Activated CD8-positive, alpha-beta memory T cell treated with anti-CD3 and anti-CD28 coated beads, Interleukin-2, amount 10 ng/mL, durations not matched to agents 7 days and 5 days (primary cell): ENCODE measurements around the gene RASL10A. TPM values are rescaled to one million over a fixed set of nuclear protein-coding genes. Genes with fewer than 3 reads are reported as not detected.

Experiments
- ATAC-seq: fragments of 150-1000 bp; cut with Tn5 transposase; one replicate; pipeline ENCODE4 v1.10.0; 2021; ENCODE audit warnings: moderate library complexity
- CTCF ChIA-PET: fragments of 350-600 bp; sonication (Branson Sonifier 250); formaldehyde crosslinking; loops from one replicate; lab custom pipeline; 2021; ENCODE audit warnings: antibody characterized with exemption; lab: Charles Lee
- DNase-seq: peaks from one replicate; pipeline ENCODE4 v3.0.0-alpha.2; 2020
- H3K27ac Mint-ChIP-seq: one replicate; pipeline ENCODE4 v1.8.0; 2021; ENCODE audit warnings: mild to moderate bottlenecking, mixed read lengths
- H3K27me3 Mint-ChIP-seq: one replicate; pipeline ENCODE4 v1.8.0; 2021; ENCODE audit warnings: mixed read lengths
- H3K36me3 Mint-ChIP-seq: one replicate; pipeline ENCODE4 v1.8.0; 2021; ENCODE audit warnings: mild to moderate bottlenecking, mixed read lengths
- H3K4me1 Mint-ChIP-seq: one replicate; pipeline ENCODE4 v1.8.0; 2021; ENCODE audit warnings: mixed read lengths
- H3K4me3 Mint-ChIP-seq: one replicate; pipeline ENCODE4 v1.8.0; 2021; ENCODE audit warnings: mild to moderate bottlenecking, moderate library complexity, mixed read lengths
- H3K9me3 Mint-ChIP-seq: one replicate; pipeline ENCODE4 v1.8.0; 2022; ENCODE audit warnings: low read depth, mixed read lengths
- total RNA-seq, 2 experiments: library from RNA; stranded (reverse); gene quantifications; one replicate each; pipeline ENCODE4 v1.2.3, GENCODE V29; 2021

The RASL10A gene
- total RNA-seq, 2 experiments from 2014 or later: 0.63 to 0.70 TPM

- Mint-ChIP-seq H3K27me3 (no peaks in the 10 kb centered on the region), H3K36me3 (no peaks in the 10 kb centered on the region), H3K4me1 (no peaks in the 10 kb centered on the region), H3K9me3 (no peaks in the 10 kb centered on the region), H3K27ac (no peak overlapping the region), H3K4me3 (no peak overlapping the region)
- DNase-seq (no peak), ATAC-seq (no peak)
- CTCF ChIA-PET: interaction anchor here (0.5 to 2.7 kb wide), 2 partner anchors 13 to 20 kb away, joined by 4 to 6 read pairs; no protein-coding TSS in a partner anchor
Measured at GRCh38 chr22:29325785-29326315, 10.4 kb upstream of the RASL10A start.

GRCh38 chr22:29325356-29325755, 9.9 kb upstream of the RASL10A start:
- CTCF ChIA-PET: interaction anchor here (0.5 to 2.7 kb wide), 2 partner anchors 12 to 19 kb away, joined by 4 to 6 read pairs; no protein-coding TSS in a partner anchor
- Mint-ChIP-seq H3K4me1 (no peaks in the 10 kb centered on the region), H3K36me3 (no peaks in the 10 kb centered on the region), H3K4me3 (no peak overlapping the region), H3K9me3 (no peaks in the 10 kb centered on the region), H3K27ac (no peak overlapping the region), H3K27me3 (no peaks in the 10 kb centered on the region)
- no peak for ATAC-seq
- DNase-seq: no peak

GRCh38 chr22:29323641-29324040, 8.1 kb upstream of the RASL10A start:
- Mint-ChIP-seq H3K36me3 (no peaks in the 10 kb centered on the region), H3K27me3 (no peaks in the 10 kb centered on the region), H3K4me3 (no peak overlapping the region), H3K4me1 (no peaks in the 10 kb centered on the region), H3K9me3 (no peaks in the 10 kb centered on the region), H3K27ac (no peak overlapping the region)
- DNase-seq: no peak
- CTCF ChIA-PET: interaction anchor here (1.3 to 2.7 kb wide), 2 partner anchors 10 to 17 kb away, joined by 4 to 6 read pairs; partner anchors contain the start of gene GAS2L1
- ATAC-seq: no peak

GRCh38 chr22:29320546-29320945, 5.0 kb upstream of the RASL10A start:
- H3K4me1 Mint-ChIP-seq: peaks cover 2% of the 10 kb centered on the region
- CTCF ChIA-PET: interaction anchor here (0.7 to 1.4 kb wide), 3 partner anchors 10 to 43 kb away, joined by 3 read pairs; no protein-coding TSS in a partner anchor
- no peaks in the 10 kb centered on the region for H3K9me3 Mint-ChIP-seq
- no peak for DNase-seq
- ATAC-seq: no peak
- no peak overlapping the region for H3K27ac Mint-ChIP-seq
- peaks cover 19% of the 10 kb centered on the region for H3K27me3 Mint-ChIP-seq
- no peak overlapping the region for H3K4me3 Mint-ChIP-seq
- H3K36me3 Mint-ChIP-seq: no peaks in the 10 kb centered on the region

- Mint-ChIP-seq H3K4me3 (no peak overlapping the region), H3K27ac (no peak overlapping the region), H3K9me3 (no peaks in the 10 kb centered on the region), H3K36me3 (no peaks in the 10 kb centered on the region), H3K4me1 (peaks cover 10% of the 10 kb centered on the region), H3K27me3 (peaks cover 28% of the 10 kb centered on the region)
- ATAC-seq (no peak), DNase-seq (no peak)
- CTCF ChIA-PET: interaction anchor here (0.8 kb wide), 1 partner anchor 13 kb away, joined by 3 read pairs; the partner anchor contains the start of gene GAS2L1
Measured at GRCh38 chr22:29319072-29319471, 3.6 kb upstream of the RASL10A start.

- H3K27ac Mint-ChIP-seq: no peak overlapping the region
- H3K4me3 Mint-ChIP-seq: no peak overlapping the region
- no peak for ATAC-seq
Measured at GRCh38 chr22:29317827-29318454, 2.4 kb upstream of the RASL10A start.

GRCh38 chr22:29316141-29316828, 788 bp upstream of the RASL10A start:
- no peak overlapping the region for H3K4me3 Mint-ChIP-seq
- DNase-seq: no peak
- peaks cover 21% of the 10 kb centered on the region for H3K4me1 Mint-ChIP-seq
- no peak for ATAC-seq
- no peak overlapping the region for H3K27ac Mint-ChIP-seq
- CTCF ChIA-PET: no interaction called here
- H3K9me3 Mint-ChIP-seq: no peaks in the 10 kb centered on the region
- H3K27me3 Mint-ChIP-seq: peaks cover 49% of the 10 kb centered on the region
- no peaks in the 10 kb centered on the region for H3K36me3 Mint-ChIP-seq

More at GRCh38 chr22:29317827-29318454, 2.4 kb upstream of the RASL10A start:
- Mint-ChIP-seq H3K4me1 (peaks cover 19% of the 10 kb centered on the region), H3K27me3 (peaks cover 39% of the 10 kb centered on the region), H3K36me3 (no peaks in the 10 kb centered on the region), H3K9me3 (no peaks in the 10 kb centered on the region)
- no peak for DNase-seq
- CTCF ChIA-PET: interaction anchor here (1.5 kb wide), 1 partner anchor 72 kb away, joined by 3 read pairs; no protein-coding TSS in a partner anchor

GRCh38 chr22:29314537-29315285, 786 bp downstream of the RASL10A start:
- Mint-ChIP-seq H3K27me3 (peaks cover 49% of the 10 kb centered on the region), H3K4me3 (peak overlapping the region; percentile 5), H3K36me3 (no peaks in the 10 kb centered on the region), H3K27ac (no peak overlapping the region), H3K9me3 (no peaks in the 10 kb centered on the region), H3K4me1 (peaks cover 31% of the 10 kb centered on the region)
- DNase-seq: no peak
- ATAC-seq: no peak
- CTCF ChIA-PET: interaction anchor here (1.0 to 2.1 kb wide), 3 partner anchors 10 to 47 kb away, joined by 3 to 9 read pairs (median 6); partner anchors contain the start of genes EWSR1 and RHBDD3

GRCh38 chr22:29313576-29314466, 1.7 kb downstream of the RASL10A start:
- CTCF ChIA-PET: interaction anchor here (1.0 to 2.1 kb wide), 8 partner anchors 8 to 292 kb away, joined by 3 to 10 read pairs (median 5); partner anchors contain the start of genes EWSR1 and RHBDD3
- no peaks in the 10 kb centered on the region for H3K36me3 Mint-ChIP-seq
- no peak overlapping the region for H3K27ac Mint-ChIP-seq
- DNase-seq: no peak
- ATAC-seq: no peak
- H3K27me3 Mint-ChIP-seq: peaks cover 49% of the 10 kb centered on the region
- H3K4me1 Mint-ChIP-seq: peaks cover 40% of the 10 kb centered on the region
- H3K9me3 Mint-ChIP-seq: no peaks in the 10 kb centered on the region
- peak overlapping the region; percentile 5 for H3K4me3 Mint-ChIP-seq

GRCh38 chr22:29313126-29313575, 2.3 kb downstream of the RASL10A start:
- Mint-ChIP-seq H3K4me3 (no peak overlapping the region), H3K4me1 (peaks cover 47% of the 10 kb centered on the region), H3K27me3 (peaks cover 49% of the 10 kb centered on the region), H3K36me3 (no peaks in the 10 kb centered on the region), H3K9me3 (no peaks in the 10 kb centered on the region), H3K27ac (no peak overlapping the region)
- ATAC-seq (peak; percentile 29), DNase-seq (no peak)
- CTCF ChIA-PET: interaction anchor here (0.7 to 2.1 kb wide), 9 partner anchors 8 to 293 kb away, joined by 3 to 10 read pairs (median 4); partner anchors contain the start of genes EWSR1 and RHBDD3

GRCh38 chr22:29312218-29313125, 3.0 kb downstream of the RASL10A start:
- CTCF ChIA-PET: interaction anchor here (0.7 to 2.1 kb wide), 10 partner anchors 8 to 294 kb away, joined by 3 to 10 read pairs (median 4); partner anchors contain the start of genes EWSR1 and RHBDD3
- H3K4me1 Mint-ChIP-seq: peaks cover 54% of the 10 kb centered on the region
- no peaks in the 10 kb centered on the region for H3K36me3 Mint-ChIP-seq

More at GRCh38 chr22:29312218-29313125, 3.0 kb downstream of the RASL10A start:
- Mint-ChIP-seq H3K4me3 (no peak overlapping the region), H3K9me3 (no peaks in the 10 kb centered on the region), H3K27me3 (peaks cover 47% of the 10 kb centered on the region), H3K27ac (no peak overlapping the region)
- DNase-seq: no peak
- ATAC-seq: no peak
